ENCODE measurements around the gene HYAL2.
"Not testable (repeated sequence)": the region's sequence is repeated elsewhere in the genome, so short reads cannot be mapped to it uniquely, and the experiment has no call there.

HYAL2 gene

DNA sequence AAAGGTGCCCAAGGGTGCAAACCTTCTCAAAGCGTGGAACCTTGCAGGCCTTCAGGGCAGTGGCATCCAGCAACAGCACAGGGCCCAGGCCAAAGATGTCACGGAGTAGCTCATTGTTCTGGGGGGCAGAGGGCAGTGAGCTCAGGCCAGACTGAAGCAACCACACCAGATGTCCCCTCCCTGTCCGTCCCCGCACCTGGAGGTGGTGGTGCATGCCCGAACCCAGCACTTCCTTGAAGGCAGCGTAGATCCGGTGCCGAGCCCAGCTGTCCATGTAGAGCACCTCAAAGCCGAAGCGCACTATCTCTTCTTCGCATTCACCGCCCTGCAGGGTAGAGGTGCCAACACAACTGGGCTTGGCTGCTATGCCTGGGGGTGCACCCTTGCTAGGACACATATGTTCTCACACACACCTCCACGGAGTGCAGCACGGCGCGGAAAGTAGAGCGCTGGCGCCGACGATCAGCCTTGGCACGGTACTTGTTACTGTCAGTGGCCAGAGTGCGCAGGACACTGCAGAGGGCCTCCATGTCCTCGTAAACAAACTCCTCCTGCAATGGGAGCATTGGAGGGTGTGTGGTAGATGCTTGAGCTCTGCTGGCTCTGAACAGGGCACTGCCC lies 34.0 kb downstream of the HYAL2 start:
- DNase-seq, result no peak

DNA sequence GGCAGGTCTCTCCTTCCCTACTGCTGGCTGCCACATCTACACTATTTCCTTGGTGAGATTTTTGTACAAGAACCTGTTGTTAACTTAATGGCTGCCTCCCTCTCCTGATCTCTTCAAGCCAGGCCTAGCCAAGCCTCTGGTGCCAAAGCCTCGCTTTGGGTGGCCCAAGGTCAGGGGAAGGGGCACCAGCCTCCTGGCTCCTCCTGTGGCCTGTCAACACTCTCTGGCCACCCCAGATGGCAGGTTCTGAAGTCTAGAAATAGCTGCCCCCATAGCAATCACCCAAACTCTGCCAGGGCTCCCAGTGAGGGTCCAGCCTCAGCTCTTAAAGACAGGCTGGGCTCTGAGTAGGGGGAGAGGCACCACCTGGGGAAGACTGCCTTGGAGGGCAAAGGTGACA lies 35.3 kb downstream of the HYAL2 start:
- DNase-seq, result no peak

DNA sequence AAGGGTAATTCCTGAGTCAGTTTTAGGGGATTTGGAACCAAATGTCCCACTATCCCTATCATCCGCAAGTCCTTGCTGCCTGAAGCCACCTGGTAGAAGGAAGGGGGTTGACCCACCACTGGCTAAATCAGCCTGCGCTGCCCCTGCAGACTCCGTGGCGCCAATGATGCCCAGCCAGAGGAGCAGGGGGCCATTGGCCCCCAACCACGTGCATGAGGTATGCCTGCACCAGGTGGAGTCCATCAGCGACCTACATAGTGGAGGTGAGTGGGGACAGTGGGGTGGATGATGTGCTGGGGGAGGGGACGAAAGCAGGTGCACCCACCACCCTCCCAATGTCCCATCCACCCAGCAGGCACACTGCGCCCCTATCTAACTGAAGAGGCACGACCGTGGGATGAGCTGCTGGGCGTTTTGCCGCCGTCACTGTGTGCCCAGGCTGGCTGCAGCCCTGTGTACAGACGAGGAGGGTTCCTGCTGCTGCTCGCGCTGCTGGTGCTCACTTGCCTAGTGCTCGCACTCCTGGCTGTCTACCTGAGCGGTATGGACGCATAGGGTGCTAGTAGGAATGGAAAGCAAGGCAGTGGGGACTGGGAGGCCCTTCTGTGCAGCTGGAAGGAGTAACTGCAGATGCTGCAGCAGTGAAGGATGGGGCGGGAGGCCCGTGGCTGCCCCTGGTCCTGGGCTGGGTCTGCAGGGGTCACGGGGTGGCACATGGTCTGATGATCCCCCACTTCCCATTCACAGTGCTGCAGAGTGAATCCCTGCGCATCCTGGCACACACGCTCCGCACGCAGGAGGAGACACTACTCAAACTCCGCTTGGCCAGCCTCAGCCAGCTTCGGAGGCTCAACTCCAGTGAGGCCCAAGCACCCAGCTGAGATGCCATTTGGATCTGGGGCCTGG lies 36.0 kb downstream of the HYAL2 start:
- DNase-seq, result no peak

DNA sequence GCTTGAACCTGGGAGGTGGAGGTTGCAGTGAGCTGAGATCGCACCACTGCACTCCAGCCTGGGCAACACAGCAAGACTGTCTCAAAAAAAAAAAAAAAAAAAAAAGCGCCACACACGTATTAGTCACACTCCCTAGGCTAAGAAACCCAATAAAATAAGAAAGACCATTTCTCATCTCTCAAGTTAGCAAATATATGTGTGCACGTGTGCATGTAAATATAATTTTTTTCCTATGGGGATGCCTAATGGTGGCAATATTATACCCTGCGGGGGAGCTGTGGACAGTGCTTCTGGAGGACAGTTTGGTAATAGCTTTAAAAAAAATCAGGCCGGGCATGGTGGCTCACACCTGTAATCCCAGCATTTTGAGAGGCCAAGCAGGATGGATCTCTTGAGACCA lies 38.4 kb downstream of the HYAL2 start:
- not testable (repeated sequence) for DNase-seq

DNA sequence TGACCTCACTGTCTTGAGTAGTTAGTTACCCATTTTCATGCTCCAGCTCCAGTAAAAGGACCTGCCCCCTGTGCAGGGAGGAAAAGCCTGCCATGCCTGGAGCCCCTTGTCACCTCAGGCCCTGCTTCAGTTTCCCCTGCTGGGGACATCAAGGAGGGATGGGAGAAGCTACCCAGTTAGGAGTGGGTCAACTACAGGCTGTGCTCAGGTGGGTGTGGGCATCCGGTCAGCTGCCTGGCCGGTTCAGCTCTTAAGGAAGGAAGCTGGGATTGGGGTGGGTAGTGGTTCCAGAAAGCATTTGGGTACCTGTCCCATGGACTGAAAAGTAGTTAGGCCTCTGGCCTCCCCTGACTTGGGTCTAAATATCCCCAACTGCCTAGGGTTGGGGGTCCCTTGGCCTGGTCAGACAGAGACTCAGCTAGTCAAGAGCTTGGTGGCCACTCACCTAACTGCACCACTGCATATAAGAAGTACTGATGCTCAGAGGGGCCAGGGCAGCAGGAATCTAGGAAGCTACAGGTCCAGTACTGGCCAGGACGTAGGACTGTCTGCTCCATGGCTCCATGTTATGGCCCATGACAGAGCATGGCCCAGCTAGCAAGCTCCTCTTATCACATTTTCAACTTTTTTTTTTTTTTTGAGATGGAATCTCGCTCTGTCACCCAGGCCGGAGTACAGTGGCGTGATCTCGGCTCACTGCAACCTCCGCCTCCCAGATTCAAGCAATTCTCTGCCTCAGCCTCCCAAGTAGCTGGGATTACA lies 43.1 kb downstream of the HYAL2 start:
- DNase-seq, result no peak

DNA sequence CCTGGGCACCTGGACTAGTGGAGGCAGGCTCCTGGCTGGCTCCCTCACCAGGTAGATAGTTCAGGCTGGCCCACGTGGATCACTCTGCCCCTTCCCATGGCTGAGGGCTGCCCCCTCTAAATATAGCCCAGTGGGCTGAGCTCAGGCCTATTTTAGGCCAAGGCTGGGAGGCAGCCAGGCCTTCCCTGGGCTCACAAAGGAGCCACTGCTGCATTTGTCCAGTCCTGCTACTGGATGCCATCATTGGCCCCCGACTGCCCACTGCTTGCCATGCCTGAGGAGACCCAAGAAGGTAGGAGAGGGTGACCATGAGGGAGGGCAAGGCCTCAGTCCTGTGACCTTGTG lies 43.7 kb downstream of the HYAL2 start, which contains the start of gene LSMEM2:
Gene LSMEM2 (plus strand): TSS at position 208 of the 345 bp plus-strand sequence. CDS start 27 bp downstream, at position 235.
- DNase-seq, result no peak

DNA sequence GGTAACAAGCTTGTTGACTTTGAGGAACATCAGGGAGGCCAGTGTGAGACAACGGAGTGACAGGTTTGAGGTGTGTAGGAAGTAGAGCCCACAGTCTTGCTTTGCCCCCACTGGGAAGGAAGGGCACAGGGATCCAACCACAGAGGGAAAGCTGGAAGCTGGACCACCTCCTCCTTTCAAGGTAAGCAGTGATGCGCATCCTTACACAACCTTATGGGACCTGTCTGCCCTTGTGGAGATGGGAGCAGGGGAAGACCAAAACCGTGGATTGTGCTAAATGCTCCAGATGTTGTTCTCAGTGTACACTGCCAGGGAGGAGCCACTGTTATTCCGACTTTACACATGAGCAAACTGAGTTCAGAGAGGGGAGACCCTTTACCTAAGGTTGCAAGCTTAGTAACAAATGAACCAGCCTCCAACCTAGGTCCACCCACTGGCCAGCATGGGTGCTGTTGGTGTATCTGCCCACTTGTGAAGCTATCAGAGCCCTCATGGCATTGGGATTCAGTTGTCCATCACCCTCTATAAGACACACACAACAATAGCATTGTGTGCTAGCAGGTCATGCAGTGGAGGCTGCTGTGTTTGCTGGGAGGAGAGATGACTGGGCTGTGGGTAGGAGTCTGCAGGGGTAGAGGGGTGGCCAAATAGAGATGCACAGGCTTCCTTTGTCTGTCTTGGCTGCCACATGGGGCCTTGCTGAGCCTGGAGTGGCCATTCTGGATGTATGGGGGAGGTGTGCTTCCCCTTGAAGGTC lies 44.2 kb downstream of the HYAL2 start:
- DNase-seq, result no peak

DNA sequence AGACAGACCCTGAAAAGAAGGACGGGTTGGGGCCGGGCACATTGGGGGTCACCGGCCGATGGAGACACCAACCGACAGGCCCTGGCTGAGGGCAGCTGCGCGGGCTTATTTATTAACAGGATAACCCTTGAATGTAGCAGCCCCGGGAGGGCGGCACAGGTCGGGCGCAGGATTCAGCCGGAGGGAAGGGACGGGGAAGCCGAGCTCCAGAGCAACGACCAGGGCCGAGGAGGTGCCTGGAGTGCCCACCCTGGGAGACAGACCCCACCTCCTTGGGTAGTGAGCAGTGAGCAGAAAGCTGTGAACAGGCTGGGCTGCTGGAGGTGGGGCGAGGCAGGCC lies 45.8 kb downstream of the HYAL2 start:
- no peak for DNase-seq

DNA sequence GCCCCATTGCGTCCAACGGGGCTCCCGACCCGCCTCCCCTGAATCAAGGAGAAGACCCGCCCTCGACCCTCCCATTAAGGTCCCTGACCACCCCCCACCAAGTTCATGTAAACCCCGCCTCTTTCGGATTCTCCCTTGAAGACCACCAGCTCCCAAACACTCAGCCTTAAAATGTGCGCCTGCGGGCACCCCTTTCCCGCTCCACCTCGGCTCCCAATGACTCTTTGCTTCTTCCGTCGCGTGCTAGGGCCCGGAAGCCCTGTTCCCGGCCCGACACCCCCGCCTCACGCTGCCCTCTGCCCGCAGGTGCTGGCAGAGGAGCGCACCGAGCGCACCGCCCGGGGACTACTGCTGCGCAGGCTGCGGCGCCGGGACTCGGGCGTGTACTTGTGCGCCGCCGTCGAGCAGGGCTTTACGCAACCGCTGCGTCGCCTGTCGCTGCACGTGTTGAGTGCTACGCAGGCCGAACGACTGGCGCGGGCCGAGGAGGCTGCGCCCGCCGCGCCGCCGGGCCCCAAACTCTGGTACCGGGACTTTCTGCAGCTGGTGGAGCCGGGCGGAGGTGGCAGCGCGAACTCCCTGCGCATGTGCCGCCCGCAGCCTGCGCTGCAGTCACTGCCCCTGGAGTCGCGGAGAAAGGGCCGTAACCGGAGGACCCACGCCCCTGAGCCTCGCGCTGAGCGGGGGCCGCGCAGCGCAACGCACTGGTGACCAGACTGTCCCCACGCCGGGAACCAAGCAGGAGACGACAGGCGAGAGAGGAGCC lies 46.4 kb downstream of the HYAL2 start:
- DNase-seq, result no peak

DNA sequence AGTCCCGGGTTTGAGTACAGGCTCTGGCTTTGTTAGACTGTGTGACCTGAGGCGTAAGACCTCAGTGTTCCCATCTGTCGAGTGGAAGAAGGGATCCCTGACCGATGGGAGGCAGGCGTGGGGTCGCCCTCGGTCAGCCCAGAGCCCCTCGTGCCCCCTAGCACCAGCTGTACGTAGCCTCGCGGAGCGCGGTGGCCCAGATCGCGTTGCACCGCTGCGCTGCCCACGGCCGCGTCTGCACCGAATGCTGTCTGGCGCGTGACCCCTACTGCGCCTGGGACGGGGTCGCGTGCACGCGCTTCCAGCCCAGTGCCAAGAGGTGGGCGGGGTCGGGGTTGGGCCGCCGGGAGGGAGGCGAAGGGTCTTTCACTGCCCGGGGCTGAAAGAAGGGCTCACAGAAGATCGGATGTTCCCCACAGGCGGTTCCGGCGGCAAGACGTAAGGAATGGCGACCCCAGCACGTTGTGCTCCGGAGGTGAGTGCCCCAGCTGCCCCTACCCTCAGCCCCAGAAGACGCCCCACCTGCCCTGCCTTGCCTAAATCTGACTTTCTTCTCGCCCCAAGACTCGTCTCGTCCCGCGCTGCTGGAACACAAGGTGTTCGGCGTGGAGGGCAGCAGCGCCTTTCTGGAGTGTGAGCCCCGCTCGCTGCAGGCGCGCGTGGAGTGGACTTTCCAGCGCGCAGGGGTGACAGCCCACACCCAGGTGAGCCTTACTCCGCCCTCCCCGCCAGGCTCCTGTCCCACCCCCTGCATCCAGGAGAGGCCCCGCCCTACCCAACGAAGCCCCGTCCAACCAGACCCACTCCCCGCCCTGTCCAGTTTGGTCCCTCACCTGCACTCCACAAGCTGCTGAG lies 47.2 kb downstream of the HYAL2 start:
- no peak for DNase-seq

DNA sequence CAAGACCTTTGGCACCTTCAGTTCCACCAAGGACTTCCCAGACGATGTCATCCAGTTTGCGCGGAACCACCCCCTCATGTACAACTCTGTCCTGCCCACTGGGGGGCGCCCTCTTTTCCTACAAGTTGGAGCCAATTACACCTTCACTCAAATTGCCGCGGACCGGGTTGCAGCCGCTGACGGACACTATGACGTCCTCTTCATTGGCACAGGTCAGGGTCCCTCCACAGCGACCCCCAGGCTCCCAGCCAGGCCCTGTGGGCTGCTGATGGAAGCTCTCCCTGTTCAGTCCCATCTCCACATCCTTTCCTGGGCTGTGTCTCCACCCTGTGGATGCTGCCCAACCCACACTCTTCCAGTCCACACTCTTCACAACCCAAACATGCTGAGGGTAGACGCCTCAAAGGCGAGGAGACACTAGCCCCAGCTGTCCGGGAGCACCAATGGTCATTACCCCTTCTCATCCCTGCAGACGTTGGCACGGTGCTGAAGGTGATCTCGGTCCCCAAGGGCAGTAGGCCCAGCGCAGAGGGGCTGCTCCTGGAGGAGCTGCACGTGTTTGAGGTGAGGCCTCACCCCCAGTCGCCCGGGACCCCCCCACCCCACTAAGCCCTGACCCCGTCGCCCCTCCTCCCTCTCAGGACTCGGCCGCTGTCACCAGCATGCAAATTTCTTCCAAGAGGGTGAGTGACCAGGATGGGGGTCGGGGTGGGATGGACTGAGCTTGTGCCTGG lies 48.0 kb downstream of the HYAL2 start:
- DNase-seq, result peak; percentile 78

DNA sequence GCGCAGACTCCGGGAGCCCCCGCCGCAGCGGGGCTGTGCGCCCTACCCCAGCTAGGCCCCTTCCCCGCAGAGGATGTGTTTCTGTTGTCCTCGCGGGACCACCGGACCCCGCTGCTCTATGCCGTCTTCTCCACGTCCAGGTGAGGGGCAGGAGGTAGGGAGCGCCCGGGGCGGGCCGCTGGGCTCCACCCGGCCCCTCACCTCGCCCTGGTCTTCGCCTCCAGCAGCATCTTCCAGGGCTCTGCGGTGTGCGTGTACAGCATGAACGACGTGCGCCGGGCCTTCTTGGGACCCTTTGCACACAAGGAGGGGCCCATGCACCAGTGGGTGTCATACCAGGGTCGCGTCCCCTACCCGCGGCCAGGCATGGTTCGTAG lies 48.9 kb downstream of the HYAL2 start:
- no peak for DNase-seq

DNA sequence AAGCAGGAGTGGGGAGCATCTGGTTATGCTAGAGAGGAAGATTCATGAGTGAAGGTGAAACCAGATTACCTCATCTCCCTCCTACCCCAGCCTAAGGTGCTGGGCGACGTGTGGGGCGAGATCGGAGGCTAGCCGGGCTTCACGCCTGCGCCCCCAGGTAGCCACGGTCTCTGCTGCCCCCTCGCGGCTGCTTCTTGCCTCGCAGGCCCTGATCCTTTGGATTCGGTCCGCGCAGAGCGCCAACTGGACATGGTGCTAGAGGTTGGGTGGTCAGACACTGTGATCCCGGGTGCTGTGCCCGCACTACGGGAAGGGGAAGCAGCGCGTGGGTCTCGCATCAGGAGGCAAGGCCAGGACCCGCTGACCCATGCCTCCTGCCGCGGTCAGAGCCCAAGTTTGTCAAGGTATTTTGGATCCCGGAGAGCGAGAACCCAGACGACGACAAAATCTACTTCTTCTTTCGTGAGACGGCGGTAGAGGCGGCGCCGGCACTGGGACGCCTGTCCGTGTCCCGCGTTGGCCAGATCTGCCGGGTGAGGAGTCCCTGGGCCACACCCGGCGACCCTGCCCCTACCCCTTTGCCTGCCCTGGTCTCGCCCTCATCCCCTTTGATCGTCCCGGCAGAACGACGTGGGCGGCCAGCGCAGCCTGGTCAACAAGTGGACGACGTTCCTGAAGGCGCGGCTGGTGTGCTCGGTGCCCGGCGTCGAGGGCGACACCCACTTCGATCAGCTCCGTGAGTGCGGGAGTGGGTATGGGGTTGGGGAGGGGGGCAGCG lies 49.4 kb downstream of the HYAL2 start:
- DNase-seq, result peak; percentile 85

DNA sequence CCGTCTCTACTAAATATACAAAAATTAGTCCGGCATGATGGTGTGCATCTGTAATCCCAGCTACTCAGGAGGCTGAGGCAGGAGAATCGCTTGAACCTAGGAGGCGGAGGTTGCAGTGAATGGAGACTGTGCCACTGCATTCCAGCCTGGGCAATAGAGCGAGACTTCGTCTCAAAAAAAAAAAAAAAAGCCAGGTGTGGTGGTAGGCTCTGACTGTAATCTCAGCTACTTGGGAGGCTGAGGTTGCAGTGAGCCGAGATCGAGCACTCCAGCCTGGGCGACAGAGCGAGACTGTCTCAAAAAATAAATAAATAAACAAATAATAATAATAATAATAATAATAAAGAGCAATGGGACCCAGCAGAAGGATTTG lies 50.0 kb downstream of the HYAL2 start:
- DNase-seq, result not testable (repeated sequence)

DNA sequence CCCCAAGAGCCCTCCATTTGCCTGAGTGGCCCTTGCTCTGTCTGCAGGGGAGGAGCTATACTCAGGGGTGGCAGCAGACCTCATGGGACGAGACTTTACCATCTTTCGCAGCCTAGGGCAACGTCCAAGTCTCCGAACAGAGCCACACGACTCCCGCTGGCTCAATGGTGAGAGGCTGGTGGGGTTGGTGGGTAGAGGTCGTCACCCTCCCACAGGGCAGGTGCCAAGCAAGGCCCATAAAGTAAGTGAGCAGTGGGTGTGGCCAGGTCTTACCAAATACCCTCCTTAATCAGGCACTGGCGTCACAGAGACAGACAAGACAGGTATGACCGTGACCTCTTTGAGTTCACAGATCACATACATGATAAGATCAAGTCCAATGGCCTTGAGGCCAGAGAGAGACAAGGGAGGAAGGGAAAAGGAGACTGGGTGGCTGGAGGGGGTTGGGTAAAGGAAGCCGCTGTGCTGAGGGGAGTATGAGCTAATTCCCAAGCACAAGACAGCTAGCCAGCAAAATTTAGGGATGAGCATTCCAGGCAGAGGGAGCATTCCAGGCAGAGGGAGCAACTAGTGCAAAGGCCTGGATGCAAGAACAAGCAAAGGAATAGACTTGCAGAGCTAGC lies 51.1 kb downstream of the HYAL2 start:
- no peak for DNase-seq

DNA sequence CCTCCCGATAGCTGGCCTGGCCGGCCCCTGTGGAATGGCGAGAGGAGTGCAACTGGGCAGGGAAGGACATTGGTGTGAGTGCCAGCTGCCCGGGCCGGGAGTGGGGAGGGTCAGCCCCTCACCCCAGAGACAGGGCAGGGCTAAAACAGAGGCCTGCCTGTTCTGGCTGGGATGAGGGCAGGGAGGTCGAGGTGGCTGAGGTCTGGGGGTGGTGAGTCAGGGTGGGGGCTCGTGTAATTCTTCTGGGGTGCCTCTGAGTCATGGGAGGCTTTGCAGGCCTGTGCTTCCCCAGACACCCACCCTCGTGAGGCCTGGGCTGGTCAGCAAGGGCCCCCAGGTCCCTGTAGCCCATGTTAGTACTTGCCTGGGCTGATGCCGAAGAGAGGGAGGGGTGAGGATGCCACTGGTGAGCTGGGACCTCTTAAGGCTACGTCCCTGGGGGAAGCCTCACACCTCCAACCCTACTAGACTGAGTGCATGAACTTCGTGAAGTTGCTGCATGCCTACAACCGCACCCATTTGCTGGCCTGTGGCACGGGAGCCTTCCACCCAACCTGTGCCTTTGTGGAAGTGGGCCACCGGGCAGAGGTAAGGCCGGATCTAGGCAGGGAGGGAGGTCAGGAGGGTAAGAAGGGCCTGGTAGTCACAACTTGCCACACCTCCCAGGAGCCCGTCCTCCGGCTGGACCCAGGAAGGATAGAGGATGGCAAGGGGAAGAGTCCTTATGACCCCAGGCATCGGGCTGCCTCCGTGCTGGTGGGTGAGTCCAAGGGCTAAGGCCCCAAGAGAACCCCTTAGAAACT lies 51.9 kb downstream of the HYAL2 start:
- no peak for DNase-seq

DNA sequence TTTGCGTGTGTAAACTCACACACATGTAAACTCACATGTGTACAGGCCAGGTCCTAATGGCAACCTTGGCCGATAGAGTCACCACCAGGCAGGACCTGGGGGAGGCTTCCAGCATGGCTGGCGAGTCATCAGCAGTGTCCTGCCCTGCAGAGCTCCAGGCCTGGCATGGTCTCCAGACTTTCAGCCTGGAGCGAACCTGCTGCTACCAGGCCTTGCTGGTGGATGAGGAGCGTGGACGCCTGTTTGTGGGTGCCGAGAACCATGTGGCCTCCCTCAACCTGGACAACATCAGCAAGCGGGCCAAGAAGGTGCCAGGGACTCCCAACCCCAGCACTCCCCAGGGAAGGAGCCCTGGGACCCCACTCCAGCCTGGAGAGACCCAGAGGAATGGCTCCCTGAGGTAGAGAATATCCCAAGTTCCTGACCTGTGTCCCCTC lies 52.5 kb downstream of the HYAL2 start:
- DNase-seq, result no peak

DNA sequence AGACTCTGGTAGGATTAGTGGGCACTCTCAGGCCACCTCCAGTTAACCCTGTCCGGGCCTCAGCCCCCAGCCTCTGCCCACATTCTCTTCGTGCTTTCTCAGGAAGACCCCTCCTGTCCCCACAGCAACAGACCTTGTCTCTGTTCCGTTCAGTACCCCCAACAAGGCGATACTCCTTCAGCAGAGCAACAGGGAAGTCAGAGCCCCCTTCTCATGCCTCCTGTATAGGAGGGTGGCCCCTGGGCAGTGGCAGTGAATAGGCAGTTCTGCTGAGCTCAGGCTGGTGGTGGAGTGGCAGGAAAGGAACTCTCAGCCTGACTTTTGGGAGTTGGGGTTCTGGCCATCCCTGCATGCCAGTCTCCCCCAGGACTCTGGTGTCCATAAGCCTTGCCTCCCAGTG lies 53.1 kb downstream of the HYAL2 start:
- no peak for DNase-seq

Data from NCI-H82 (cell line).